Measurements from ENCODE around the gene ANKRD12.
"Not testable (repeated sequence)": the region's sequence is repeated elsewhere in the genome, so short reads cannot be mapped to it uniquely, and the experiment has no call there.

Gene ANKRD12

DNA sequence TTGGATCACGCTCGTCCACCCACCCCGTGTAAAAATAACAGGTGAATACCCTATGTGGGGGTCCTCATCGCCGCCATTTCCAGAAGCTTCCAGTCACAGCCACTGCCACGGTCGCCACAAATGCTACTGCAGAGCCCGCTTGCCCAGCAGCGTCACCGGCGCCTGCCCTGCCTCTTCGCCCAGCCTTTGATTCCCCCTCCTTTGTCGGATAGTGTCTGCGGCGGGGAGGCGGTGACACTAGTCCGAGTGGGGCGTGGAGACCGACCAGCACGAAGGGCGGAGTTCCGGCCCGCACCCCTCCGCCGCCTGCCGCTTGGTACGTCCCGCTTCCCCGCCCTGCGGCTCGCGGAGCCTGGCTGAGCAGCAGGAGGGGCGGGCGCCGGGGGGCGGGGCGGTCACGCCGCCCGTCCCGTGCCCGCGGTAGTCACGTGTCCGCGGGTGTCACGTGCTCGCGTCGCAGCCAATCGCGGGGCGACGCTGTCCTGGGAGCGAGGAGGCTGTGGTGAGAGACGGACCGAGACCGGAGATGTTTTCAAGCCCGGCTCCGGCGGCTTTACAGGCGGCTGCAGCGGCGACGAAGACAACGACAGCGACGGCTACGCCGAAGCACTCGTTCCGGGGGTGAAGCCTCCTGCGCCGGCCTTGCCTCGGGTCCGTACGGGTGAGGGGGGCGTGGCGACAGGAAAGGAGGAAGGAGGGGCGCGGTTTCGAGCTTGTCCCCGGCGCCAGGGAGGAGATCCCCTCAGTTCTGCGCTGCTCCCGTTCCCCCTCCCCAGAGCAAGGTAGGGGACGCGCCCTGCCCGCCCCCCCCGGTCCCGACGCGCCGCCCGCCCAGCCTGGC lies at the start of gene ANKRD12:
Gene ANKRD12 (plus strand): TSS at position 467 of the 841 bp plus-strand sequence. CDS start 45,652 bp downstream, outside the sequence.
- peak; percentile 99 for DNase-seq (ENCODE audit: low read depth)
- H3K4me3 ChIP-seq (ENCODE audit: low read depth, low read length), result peak within 1 kb of the TSS; percentile 81
- TF ChIP-seq, protein P1, sequence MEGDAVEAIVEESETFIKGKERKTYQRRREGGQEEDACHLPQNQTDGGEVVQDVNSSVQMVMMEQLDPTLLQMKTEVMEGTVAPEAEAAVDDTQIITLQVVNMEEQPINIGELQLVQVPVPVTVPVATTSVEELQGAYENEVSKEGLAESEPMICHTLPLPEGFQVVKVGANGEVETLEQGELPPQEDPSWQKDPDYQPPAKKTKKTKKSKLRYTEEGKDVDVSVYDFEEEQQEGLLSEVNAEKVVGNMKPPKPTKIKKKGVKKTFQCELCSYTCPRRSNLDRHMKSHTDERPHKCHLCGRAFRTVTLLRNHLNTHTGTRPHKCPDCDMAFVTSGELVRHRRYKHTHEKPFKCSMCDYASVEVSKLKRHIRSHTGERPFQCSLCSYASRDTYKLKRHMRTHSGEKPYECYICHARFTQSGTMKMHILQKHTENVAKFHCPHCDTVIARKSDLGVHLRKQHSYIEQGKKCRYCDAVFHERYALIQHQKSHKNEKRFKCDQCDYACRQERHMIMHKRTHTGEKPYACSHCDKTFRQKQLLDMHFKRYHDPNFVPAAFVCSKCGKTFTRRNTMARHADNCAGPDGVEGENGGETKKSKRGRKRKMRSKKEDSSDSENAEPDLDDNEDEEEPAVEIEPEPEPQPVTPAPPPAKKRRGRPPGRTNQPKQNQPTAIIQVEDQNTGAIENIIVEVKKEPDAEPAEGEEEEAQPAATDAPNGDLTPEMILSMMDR (IDR thresholded peaks at IDR 0.05; ENCODE audit: insufficient read depth, low read depth, low read length, missing control alignments), result no peak

DNA sequence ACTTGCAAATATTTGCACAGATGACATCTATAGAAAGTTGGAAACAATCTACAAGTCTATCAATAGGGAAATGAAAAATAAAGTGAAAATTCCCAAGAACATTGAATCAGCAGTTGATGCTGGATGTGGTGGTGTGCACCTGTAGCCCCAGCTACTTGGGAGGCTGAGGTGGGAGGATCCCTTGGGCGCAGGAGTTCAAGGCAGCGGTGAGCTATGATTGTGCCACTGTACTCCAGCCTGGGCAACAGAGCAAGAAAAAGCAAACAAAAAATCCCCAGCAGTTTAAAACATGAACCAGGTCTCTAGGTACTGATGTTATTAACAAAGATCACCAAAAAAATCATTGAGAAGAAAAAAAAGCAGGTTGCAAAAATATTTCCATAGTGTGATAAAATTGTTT lies 49.4 kb upstream of the ANKRD12 start:
- DNase-seq (ENCODE audit: low read depth), result no peak
- TF ChIP-seq, protein P1 (IDR thresholded peaks at IDR 0.05; ENCODE audit: insufficient read depth, low read depth, low read length, missing control alignments), result no peak
- no peak overlapping the region for H3K4me3 ChIP-seq (ENCODE audit: low read depth, low read length)

DNA sequence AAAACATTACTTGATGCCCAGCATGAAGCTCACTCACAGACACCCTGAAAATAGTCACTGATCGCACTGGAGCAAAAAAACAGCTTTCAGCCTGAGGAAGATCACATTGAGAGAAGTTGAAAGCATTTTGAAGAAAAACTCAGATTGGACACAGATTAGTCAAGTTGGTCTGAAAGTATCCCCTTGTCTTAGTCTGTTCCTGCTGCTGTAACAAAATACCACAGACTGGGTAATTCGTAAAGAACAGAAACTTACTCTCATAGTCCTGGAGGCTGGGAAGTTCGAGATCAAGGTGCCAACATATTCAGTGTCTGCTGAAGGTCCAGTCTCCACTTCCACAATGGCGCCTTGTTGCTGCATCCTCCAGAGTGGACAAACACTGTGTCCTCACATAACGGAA lies 48.3 kb upstream of the ANKRD12 start:
- TF ChIP-seq, protein P1 (IDR thresholded peaks at IDR 0.05; ENCODE audit: insufficient read depth, low read depth, low read length, missing control alignments), result no peak
- DNase-seq (ENCODE audit: low read depth), result no peak
- H3K4me3 ChIP-seq (ENCODE audit: low read depth, low read length), result no peak overlapping the region

GRCh38 chr18:9088727-9089126 lies 47.9 kb upstream of the ANKRD12 start:
- DNase-seq (ENCODE audit: low read depth); H3K4me3 ChIP-seq (ENCODE audit: low read depth, low read length): not testable (repeated sequence)

DNA sequence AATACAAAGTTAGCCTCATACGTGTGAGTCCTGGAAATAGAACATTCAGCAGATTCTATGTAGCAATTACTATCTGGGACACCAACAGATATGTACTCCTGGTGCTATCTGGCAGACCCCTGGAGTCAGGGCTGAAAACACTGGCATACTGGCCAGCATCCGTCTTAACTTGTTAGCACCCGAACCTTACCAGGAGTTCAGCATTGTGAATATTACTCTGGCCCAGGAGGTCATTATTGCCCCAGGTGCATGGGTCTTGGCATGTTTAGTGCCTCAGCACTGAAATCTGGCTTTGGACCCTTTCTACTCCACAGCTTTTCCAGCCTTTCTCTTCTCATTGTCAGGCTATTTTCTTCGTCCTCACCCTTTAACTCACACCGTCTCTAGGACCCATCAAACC lies 46.0 kb upstream of the ANKRD12 start:
- no peak overlapping the region for H3K4me3 ChIP-seq (ENCODE audit: low read depth, low read length)
- TF ChIP-seq, protein P1 (IDR thresholded peaks at IDR 0.05; ENCODE audit: insufficient read depth, low read depth, low read length, missing control alignments), result no peak
- no peak for DNase-seq (ENCODE audit: low read depth)

- no peak for DNase-seq (ENCODE audit: low read depth)
- H3K4me3 ChIP-seq (ENCODE audit: low read depth, low read length), result no peak overlapping the region
- TF ChIP-seq, protein P1 (IDR thresholded peaks at IDR 0.05; ENCODE audit: insufficient read depth, low read depth, low read length, missing control alignments), result no peak
Measured at GRCh38 chr18:9091066-9091476, 45.5 kb upstream of the ANKRD12 start.

- no peak overlapping the region for H3K4me3 ChIP-seq (ENCODE audit: low read depth, low read length)
- DNase-seq (ENCODE audit: low read depth), result no peak
- TF ChIP-seq, protein P1 (IDR thresholded peaks at IDR 0.05; ENCODE audit: insufficient read depth, low read depth, low read length, missing control alignments), result no peak
Measured at GRCh38 chr18:9092665-9093064, 43.9 kb upstream of the ANKRD12 start.

DNA sequence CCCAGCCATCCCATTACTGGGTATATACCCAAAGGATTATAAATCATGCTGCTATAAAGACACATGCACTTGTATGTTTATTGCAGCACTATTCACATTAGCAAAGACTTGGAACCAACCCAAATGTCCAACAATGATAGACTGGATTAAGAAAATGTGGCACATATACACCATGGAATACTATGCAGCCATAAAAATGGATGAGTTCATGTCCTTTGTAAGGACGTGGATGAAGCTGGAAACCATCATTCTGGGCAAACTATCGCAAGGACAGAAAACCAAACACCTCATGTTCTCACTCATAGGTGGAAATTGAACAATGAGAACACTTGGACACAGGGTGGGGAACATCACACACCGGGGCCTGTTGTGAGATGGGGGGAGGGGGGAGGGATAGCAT lies 43.5 kb upstream of the ANKRD12 start:
- DNase-seq (ENCODE audit: low read depth); H3K4me3 ChIP-seq (ENCODE audit: low read depth, low read length): not testable (repeated sequence)
